ENCODE data around the gene TRABD2B. TPM values are rescaled to one million over a fixed set of nuclear protein-coding genes. Genes with fewer than 3 reads are reported as not detected.

The TRABD2B gene
- total and polyA plus RNA-seq, 2 of the 4 experiments (the other 2 are of a cell fraction): not detected

DNA sequence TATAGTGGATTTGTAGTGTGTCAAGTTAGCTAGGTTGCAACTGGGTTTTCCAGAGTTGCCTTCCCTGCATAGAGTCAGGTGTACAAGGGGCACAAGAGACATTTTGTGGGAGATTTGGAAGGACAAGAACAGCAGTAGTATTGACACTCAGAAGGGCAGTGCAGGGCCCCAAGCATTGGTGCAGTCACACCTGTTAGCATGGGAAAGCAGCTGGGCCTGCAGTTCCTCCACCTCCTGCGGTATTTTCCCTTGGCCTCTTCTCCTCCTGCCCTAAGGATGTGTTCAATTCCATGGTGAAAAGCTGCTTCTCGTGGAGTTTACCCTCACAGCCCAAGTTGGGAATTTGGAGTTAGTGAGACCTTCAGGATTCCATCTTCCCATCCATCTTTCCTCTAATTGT is 47.1 kb upstream of the TRABD2B start:
- BruUV-seq (replicated peaks): no TSS peak
- dilution Hi-C loops (cut with HindIII; ENCODE audit: low sequenced_read_pairs, unreplicated experiment): no loop called here

More for the DNA sequence above, 47.1 kb upstream of the TRABD2B start:
- Histone ChIP-seq H3K18ac (ENCODE audit: low read depth, low read length) (no peak overlapping the region), H2BK15ac (ENCODE audit: low read depth, low read length) (no peak overlapping the region), H2AK9ac (replicated peaks; ENCODE audit: low read depth, low read length, poor library complexity) (no peak overlapping the region), H3K4ac (ENCODE audit: low read depth, low read length) (no peak overlapping the region), H2BK20ac (ENCODE audit: low read depth, low read length) (no peak overlapping the region), H4K8ac (ENCODE audit: low read depth in 2 of 2, low read length in 2 of 2) (no peak overlapping the region), H3K36me3 (ENCODE audit: control insufficient read depth, insufficient read depth, low read length) (no peaks in the 10 kb centered on the region), H2AFZ (replicated peaks; ENCODE audit: low read length, poor library complexity) (no peak overlapping the region), H2AK5ac (ENCODE audit: low read depth, low read length) (no peak overlapping the region), H4K91ac (ENCODE audit: insufficient read depth, low read depth, low read length) (no peak overlapping the region), H2BK5ac (ENCODE audit: low read depth, low read length, poor library complexity, severe bottlenecking) (no peak overlapping the region), H3K4me3 (ENCODE audit: insufficient read depth, low read depth, low read length) (no peak overlapping the region), H3K4me1 (ENCODE audit: control insufficient read depth, insufficient read depth, low read length) (no peaks in the 10 kb centered on the region), H4K5ac (ENCODE audit: low read depth, low read length) (no peak overlapping the region), H3K56ac (ENCODE audit: extremely low read depth, insufficient read depth, low read length) (no peak overlapping the region), H2BK120ac (ENCODE audit: low read depth, low read length) (no peak overlapping the region), H3K14ac (replicated peaks; ENCODE audit: low read depth, low read length) (no peak overlapping the region), H3K27me3 (ENCODE audit: control insufficient read depth, insufficient read depth, low read length) (no peaks in the 10 kb centered on the region; the same call in 1 of the 2 replicates), H4K20me1 (ENCODE audit: insufficient read depth, low read length) (no peaks in the 10 kb centered on the region), H3K79me1 (ENCODE audit: low read depth in 1 of 2, low read length in 2 of 2) (no peaks in the 10 kb centered on the region), H3K23ac (ENCODE audit: low read depth, low read length) (no peak overlapping the region), H3K9me3 (ENCODE audit: control insufficient read depth, insufficient read depth, low read length) (no peaks in the 10 kb centered on the region), H3K9ac (ENCODE audit: low read depth, low read length) (no peak overlapping the region), H3K4me2 (ENCODE audit: low read depth, low read length) (no peak overlapping the region), H3K27ac (ENCODE audit: insufficient read depth, low read length) (no peak overlapping the region), H3K9me1 (ENCODE audit: insufficient read depth, low read length) (no peaks in the 10 kb centered on the region)
- ATAC-seq (ENCODE audit: low read depth) (no peak), DNase-seq (no peak)
- in situ Hi-C loops (cut with MboI; ENCODE audit: low sequenced_read_pairs): no loop called here
- ChIA-PET POLR2A (ENCODE audit: unreplicated experiment) (no interaction called here), CTCF (no interaction called here)
- WGBS, 2 experiments (ENCODE audit: extremely low coverage in 2 of 2, insufficient read length in 1 of 2): no CpG with 5 or more reads among the region's 2 CpGs
- TF ChIP-seq, protein P1, sequence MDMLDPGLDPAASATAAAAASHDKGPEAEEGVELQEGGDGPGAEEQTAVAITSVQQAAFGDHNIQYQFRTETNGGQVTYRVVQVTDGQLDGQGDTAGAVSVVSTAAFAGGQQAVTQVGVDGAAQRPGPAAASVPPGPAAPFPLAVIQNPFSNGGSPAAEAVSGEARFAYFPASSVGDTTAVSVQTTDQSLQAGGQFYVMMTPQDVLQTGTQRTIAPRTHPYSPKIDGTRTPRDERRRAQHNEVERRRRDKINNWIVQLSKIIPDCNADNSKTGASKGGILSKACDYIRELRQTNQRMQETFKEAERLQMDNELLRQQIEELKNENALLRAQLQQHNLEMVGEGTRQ (IDR thresholded peaks at IDR 0.05; ENCODE audit: low read depth, low read length): no peak
- TF ChIP-seq NFE2L2 (IDR thresholded peaks at IDR 0.05; ENCODE audit: low read depth, low read length) (no peak), POLR2A (IDR thresholded peaks at IDR 0.05; ENCODE audit: low read depth, low read length) (no peak), FOS (IDR thresholded peaks at IDR 0.05; ENCODE audit: low read depth, low read length) (no peak), RAD21 (IDR thresholded peaks at IDR 0.05; ENCODE audit: low read length) (no peak), BHLHE40 (IDR thresholded peaks at IDR 0.05; ENCODE audit: low read depth, low read length) (no peak)
- intact Hi-C loops (cut with micrococcal nuclease): no loop called here
